Transverse colon (tissue), 4 donors: ENCODE results near the gene ING1. TPM values are rescaled to one million over a fixed set of nuclear protein-coding genes. Genes with fewer than 3 reads are reported as not detected.

Experiments
- DNase-seq: peaks from one replicate; pipeline ENCODE4 v3.0.0-alpha.2; 2019
- H3K27ac ChIP-seq, 4 donors: fragments of 200-600 bp; sonication (generic); 2 replicates each; pipeline ENCODE4 v1.5.1; 2016 to 2018; ENCODE audit warnings: inconsistent platforms in 4 of 4
- H3K27me3 ChIP-seq: fragments of 200-600 bp; sonication (generic); 2 replicates; pipeline ENCODE4 v1.5.1; 2017; ENCODE audit warnings: inconsistent platforms
- H3K36me3 ChIP-seq, 4 donors: fragments of 200-600 bp; sonication (generic); 2 replicates each; pipeline ENCODE4 v1.5.1; 2017 to 2019; ENCODE audit warnings: inconsistent platforms in 4 of 4
- H3K4me1 ChIP-seq, 4 donors: fragments of 200-600 bp; sonication (generic); 2 replicates each; pipeline ENCODE4 v1.5.1; 2017 to 2020; ENCODE audit warnings: inconsistent platforms in 4 of 4
- H3K4me3 ChIP-seq, 4 donors: fragments of 200-600 bp; sonication (generic); 1 replicate in 1 of 4; 2 replicates in 3 of 4; pipeline versions ENCODE4 v1.5.1 to v1.6.1; 2017 to 2019; ENCODE audit warnings: inconsistent platforms in 4 of 4
- H3K9me3 ChIP-seq, 2 donors: fragments of 200-600 bp; sonication (generic); 2 replicates each; pipeline ENCODE4 v1.5.1; 2017 to 2019; ENCODE audit warnings: inconsistent platforms in 2 of 2
- CTCF ChIP-seq, 5 experiments: fragments of 200-600 bp in 3 of 5; fragments of 450-650 bp in 2 of 5; sonication (generic) in 3 of 5; IDR thresholded peaks; 1 replicate in 2 of 5; 2 replicates in 3 of 5; pipeline ENCODE4 v1.5.1; 2016 to 2017; ENCODE audit warnings: antibody characterized with exemption in 5 of 5, inconsistent platforms in 3 of 5, mild to moderate bottlenecking in 2 of 5, moderate library complexity in 1 of 5
- EP300 ChIP-seq: sonication (generic); formaldehyde crosslinking; IDR thresholded peaks from one replicate; pipeline ENCODE4 v1.6.1; 2017; ENCODE audit warnings: antibody characterized with exemption, low read depth
- POLR2A ChIP-seq: fragments of 450-650 bp; IDR thresholded peaks from one replicate; pipeline ENCODE4 v1.6.1; 2016; ENCODE audit warnings: antibody characterized with exemption, mild to moderate bottlenecking, moderate library complexity
- POLR2AphosphoS5 ChIP-seq, 3 donors: sonication (generic); formaldehyde crosslinking; IDR thresholded peaks; one replicate each; pipeline ENCODE4 v1.6.1; 2016; ENCODE audit warnings: antibody characterized with exemption in 3 of 3
- WGBS, 2 donors: methylation state at CpG; one replicate each; pipeline ENCODE4 v1.1.5; 2018; ENCODE audit warnings: low coverage in 1 of 2; 5-methylcytosine and 5-hydroxymethylcytosine counted together
- in situ Hi-C, 4 donors: fragments of 200-750 bp; cut with MboI; loops; one replicate each; pipeline versions ENCODE4 v1.15.0 to v1.15.1; 2017; ENCODE audit warnings: low sequenced_read_pairs in 3 of 4, low pct_ligation_motif_present in 1 of 4, low pct_unique_long_range_greater_than_20kb in 1 of 4
- intact Hi-C: fragments of 100-400 bp; cut with DNase I; formaldehyde crosslinking; loops from one replicate; pipeline ENCODE4 v1.15.1; 2023; ENCODE audit warnings: low total_unique reads
- total RNA-seq, 4 donors: library from RNA; depleted of rRNA; stranded (reverse); fragments of >200 nt; gene quantifications; one replicate each; pipeline ENCODE4 v1.1.0, GENCODE V29; 2016

ING1 gene
- total RNA-seq = 10 to 100 TPM; 14.9 to 35.5 (median 25.8) TPM

GRCh38 chr13:110713642-110713952 lies at the start of gene ING1:
Gene ING1 (plus strand): TSS chr13:110713700. CDS start chr13:110714150, 450 bp downstream.
- WGBS, 2 donors = 0% methylated on average over 20 of the region's 45 CpGs; no CpG with 5 or more reads in 1 of the 2 donors
- no peak for TF ChIP-seq EP300
- peak in 1 of 3 donors; percentile 81 for TF ChIP-seq POLR2AphosphoS5 (IDR thresholded peaks at IDR 0.05)
- peak within 1 kb of the TSS; percentile 83 to 92 (median 87) for H3K4me3 ChIP-seq
- no peaks in the 10 kb centered on the region for H3K36me3 ChIP-seq
- H3K27me3 ChIP-seq = no peaks in the 10 kb centered on the region
- H3K4me1 ChIP-seq = peaks cover 11 to 34% (median 30%) of the 10 kb centered on the region in 4 donors
- no peaks in the 10 kb centered on the region for H3K9me3 ChIP-seq
- peak within 1 kb of the TSS; percentile 99 to 100 (median 100) for H3K27ac ChIP-seq
- intact Hi-C loops = loop anchor here (5.0 kb wide), 1 partner anchor 204 kb away; the partner anchor contains the start of gene ANKRD10
- in situ Hi-C loops = loop anchor here in 2 of 4 donors (25.0 kb wide), 3 partner anchors 101 to 449 kb away; partner anchors contain the start of genes ANKRD10 (in 2 of the 2) and NAXD (in 1 of the 2)
- no peak for DNase-seq

- Histone ChIP-seq H3K27me3 (no peaks in the 10 kb centered on the region), H3K27ac (no peak overlapping the region), H3K9me3 (no peaks in the 10 kb centered on the region), H3K36me3 (peaks cover 0 to 16% (median 6%) of the 10 kb centered on the region in 4 donors), H3K4me1 (no peaks in the 10 kb centered on the region), H3K4me3 (no peak overlapping the region)
- intact Hi-C loops = no loop called here
- TF ChIP-seq EP300 = no peak
- TF ChIP-seq POLR2A = no peak
- no peak for TF ChIP-seq CTCF (IDR thresholded peaks at IDR 0.05)
- TF ChIP-seq POLR2AphosphoS5 (IDR thresholded peaks at IDR 0.05) = no peak
- no peak for DNase-seq
- WGBS, 2 donors = 92 to 95% methylated on average over 6 to 7 of the region's 7 CpGs
- in situ Hi-C loops = no loop called here
These were observed 49.5 kb upstream of the ING1 start for GRCh38 chr13:110664041-110664440.

GRCh38 chr13:110664673-110665072 lies 48.8 kb upstream of the ING1 start:
- WGBS, 2 donors = 84 to 95% methylated on average over 2 to 11 of the region's 11 CpGs
- no peaks in the 10 kb centered on the region for H3K27me3 ChIP-seq
- no peaks in the 10 kb centered on the region for H3K9me3 ChIP-seq
- no peak for TF ChIP-seq POLR2A
- no peak for TF ChIP-seq POLR2AphosphoS5 (IDR thresholded peaks at IDR 0.05)
- TF ChIP-seq CTCF (IDR thresholded peaks at IDR 0.05) = no peak
- TF ChIP-seq EP300 = no peak
- H3K36me3 ChIP-seq = peaks cover 0 to 16% (median 8%) of the 10 kb centered on the region in 4 donors
- intact Hi-C loops (no loop called here), in situ Hi-C loops (no loop called here)
- no peak overlapping the region for H3K4me3 ChIP-seq
- no peaks in the 10 kb centered on the region for H3K4me1 ChIP-seq
- DNase-seq = no peak
- H3K27ac ChIP-seq = no peak overlapping the region

- no peaks in the 10 kb centered on the region for H3K4me1 ChIP-seq
- WGBS, 2 donors = 71 to 86% methylated on average over 9 to 23 of the region's 23 CpGs
- peaks cover 0 to 23% (median 11%) of the 10 kb centered on the region in 4 donors for H3K36me3 ChIP-seq
- DNase-seq = no peak
- TF ChIP-seq POLR2AphosphoS5 (IDR thresholded peaks at IDR 0.05) (no peak), EP300 (no peak), POLR2A (no peak), CTCF (IDR thresholded peaks at IDR 0.05) (no peak)
- no peaks in the 10 kb centered on the region for H3K9me3 ChIP-seq
- no peak overlapping the region for H3K4me3 ChIP-seq
- intact Hi-C loops (no loop called here), in situ Hi-C loops (no loop called here)
- peak overlapping the region in 1 of 4 donors; percentile 7 for H3K27ac ChIP-seq
- H3K27me3 ChIP-seq = no peaks in the 10 kb centered on the region
These were observed 47.8 kb upstream of the ING1 start for GRCh38 chr13:110665491-110666254.
